Stomach (tissue), 4 donors: Measurements from ENCODE around the gene TNIP3.

ENCODE experiments used
- POLR2A ChIP-seq, 4 donors: fragments of 450-650 bp; IDR thresholded peaks; one replicate each; pipeline ENCODE4 v1.6.1; 2016; ENCODE audit warnings: antibody characterized with exemption in 4 of 4, control low read depth in 2 of 4, mild to moderate bottlenecking in 1 of 4, moderate library complexity in 1 of 4
- TF ChIP-seq, protein P1 (sequence below), 7 experiments: fragments of 450-650 bp in 4 of 7; fragments of 200-600 bp in 3 of 7; sonication (generic) in 3 of 7; IDR thresholded peaks; one replicate each; pipeline ENCODE4 v1.5.1; 2016 to 2019; ENCODE audit warnings: antibody characterized with exemption in 7 of 7, control low read depth in 2 of 7, mild to moderate bottlenecking in 1 of 7

DNA sequence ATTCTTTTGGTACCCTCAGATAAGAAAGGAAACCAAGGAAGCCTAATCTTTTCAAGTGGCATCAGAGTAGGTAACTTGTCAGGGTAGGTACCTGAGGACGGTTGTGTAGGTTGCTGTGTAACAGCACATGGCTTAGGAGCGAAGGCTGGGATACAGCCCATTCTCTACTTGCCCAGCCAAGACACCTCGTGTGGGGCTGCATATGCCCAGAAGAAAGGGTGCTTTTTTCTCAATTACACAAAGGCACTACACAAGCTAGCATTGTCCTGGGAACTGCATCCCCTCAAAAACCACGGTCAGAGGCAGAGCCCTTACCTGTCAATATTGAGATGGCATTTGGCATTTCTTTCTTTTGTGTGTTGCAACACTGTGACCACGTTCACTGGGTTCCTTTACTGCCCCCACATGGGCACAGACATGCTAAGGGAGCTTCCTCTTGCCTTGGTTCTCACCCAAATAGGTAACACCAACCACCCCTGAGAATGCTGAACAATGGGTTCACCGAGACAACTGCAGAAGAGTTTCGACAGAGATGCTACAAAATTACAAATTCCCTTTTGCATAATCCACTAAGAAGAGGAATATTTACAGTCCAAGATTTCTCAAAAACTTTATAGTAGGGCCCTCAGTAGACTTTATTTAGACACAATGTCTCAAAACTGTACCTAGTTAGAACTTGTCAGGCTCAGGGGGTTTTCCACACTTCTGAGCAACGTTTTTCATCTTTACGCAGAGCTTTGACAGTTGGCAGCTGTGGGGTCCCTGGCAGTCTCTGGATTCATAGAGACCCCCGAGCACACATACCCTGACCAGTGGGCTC lies 35.8 kb upstream of the TNIP3 start:
- TF ChIP-seq, protein P1, sequence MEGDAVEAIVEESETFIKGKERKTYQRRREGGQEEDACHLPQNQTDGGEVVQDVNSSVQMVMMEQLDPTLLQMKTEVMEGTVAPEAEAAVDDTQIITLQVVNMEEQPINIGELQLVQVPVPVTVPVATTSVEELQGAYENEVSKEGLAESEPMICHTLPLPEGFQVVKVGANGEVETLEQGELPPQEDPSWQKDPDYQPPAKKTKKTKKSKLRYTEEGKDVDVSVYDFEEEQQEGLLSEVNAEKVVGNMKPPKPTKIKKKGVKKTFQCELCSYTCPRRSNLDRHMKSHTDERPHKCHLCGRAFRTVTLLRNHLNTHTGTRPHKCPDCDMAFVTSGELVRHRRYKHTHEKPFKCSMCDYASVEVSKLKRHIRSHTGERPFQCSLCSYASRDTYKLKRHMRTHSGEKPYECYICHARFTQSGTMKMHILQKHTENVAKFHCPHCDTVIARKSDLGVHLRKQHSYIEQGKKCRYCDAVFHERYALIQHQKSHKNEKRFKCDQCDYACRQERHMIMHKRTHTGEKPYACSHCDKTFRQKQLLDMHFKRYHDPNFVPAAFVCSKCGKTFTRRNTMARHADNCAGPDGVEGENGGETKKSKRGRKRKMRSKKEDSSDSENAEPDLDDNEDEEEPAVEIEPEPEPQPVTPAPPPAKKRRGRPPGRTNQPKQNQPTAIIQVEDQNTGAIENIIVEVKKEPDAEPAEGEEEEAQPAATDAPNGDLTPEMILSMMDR (IDR thresholded peaks at IDR 0.05), result no peak
- no peak for TF ChIP-seq POLR2A (IDR thresholded peaks at IDR 0.05)
